OCI-LY7 (cell line): ENCODE results near the gene TNFAIP8.

Experiments used
- CTCF ChIP-seq: fragments of 200-600 bp; sonication (generic); conservative IDR thresholded peaks from 2 replicates; pipeline ENCODE4 v1.5.1; 2014; ENCODE audit warnings: mild to moderate bottlenecking, antibody characterized with exemption, low read length, moderate library complexity, mixed read lengths
- EZH2phosphoT487 ChIP-seq: fragments of 200-600 bp; sonication (generic); IDR thresholded peaks from 2 replicates; pipeline ENCODE4 v1.6.1; 2018; ENCODE audit warnings: low read depth, borderline replicate concordance, mild to moderate bottlenecking, mixed run types, antibody characterized with exemption, low read length, moderate library complexity, mixed read lengths

GRCh38 chr5:119335261-119335677, 20.6 kb upstream of the TNFAIP8 start:
- TF ChIP-seq CTCF, result no peak; the same call in 1 of the 2 replicates
- no peak for TF ChIP-seq EZH2phosphoT487
